Measurements from ENCODE around the gene FAM161A. TPM values are rescaled to one million over a fixed set of nuclear protein-coding genes. Genes with fewer than 3 reads are reported as not detected.

FAM161A gene
- total and polyA plus RNA-seq, 4 donors: 0.94 to 11.1 (median 3.2) TPM

- no peak for ATAC-seq (ENCODE audit: insufficient read depth, low FRiP score)
- no peak overlapping the region for H3K9ac ChIP-seq (ENCODE audit: insufficient read depth in 1 of 2, low read length in 2 of 2)
- WGBS, 2 donors: 73 to 82% methylated on average over 3 of the region's 3 CpGs
- no peaks in the 10 kb centered on the region for H3K27me3 ChIP-seq (ENCODE audit: control insufficient read depth in 3 of 3, insufficient read depth in 3 of 3, low read length in 2 of 3)
- H3K4me1 ChIP-seq (ENCODE audit: control insufficient read depth in 5 of 5, insufficient read depth in 5 of 5, low read length in 5 of 5): no peaks in the 10 kb centered on the region
- no peak for TF ChIP-seq CTCF (IDR thresholded peaks at IDR 0.05; ENCODE audit: control extremely low read depth, extremely low read depth)
- no peak overlapping the region for H3K27ac ChIP-seq (ENCODE audit: low read depth in 1 of 2, low read length in 1 of 2)
- H3K4me3 ChIP-seq: no peak overlapping the region
- DNase-seq: no peak
- H3K36me3 ChIP-seq (ENCODE audit: control insufficient read depth in 4 of 4, insufficient read depth in 4 of 4, low read length in 4 of 4): peaks cover 0 to 16% (median 3%) of the 10 kb centered on the region in 4 donors
- no peaks in the 10 kb centered on the region for H3K9me3 ChIP-seq (ENCODE audit: control insufficient read depth in 4 of 4, insufficient read depth in 3 of 4, low read length in 3 of 4)
These were observed 8.5 kb downstream of the FAM161A start for GRCh38 chr2:61845320-61845719.

GRCh38 chr2:61841286-61841685 is 12.6 kb downstream of the FAM161A start:
- no peak for TF ChIP-seq CTCF (IDR thresholded peaks at IDR 0.05; ENCODE audit: control extremely low read depth, extremely low read depth)
- Histone ChIP-seq H3K36me3 (ENCODE audit: control insufficient read depth in 4 of 4, insufficient read depth in 4 of 4, low read length in 4 of 4) (peaks cover 0 to 18% (median 7%) of the 10 kb centered on the region in 4 donors), H3K27ac (ENCODE audit: low read depth in 1 of 2, low read length in 1 of 2) (no peak overlapping the region), H3K9ac (ENCODE audit: insufficient read depth in 1 of 2, low read length in 2 of 2) (no peak overlapping the region), H3K9me3 (ENCODE audit: control insufficient read depth in 4 of 4, insufficient read depth in 3 of 4, low read length in 3 of 4) (no peaks in the 10 kb centered on the region), H3K27me3 (ENCODE audit: control insufficient read depth in 3 of 3, insufficient read depth in 3 of 3, low read length in 2 of 3) (no peaks in the 10 kb centered on the region), H3K4me1 (ENCODE audit: control insufficient read depth in 5 of 5, insufficient read depth in 5 of 5, low read length in 5 of 5) (no peaks in the 10 kb centered on the region), H3K4me3 (no peak overlapping the region)
- ATAC-seq (ENCODE audit: insufficient read depth, low FRiP score) (no peak), DNase-seq (no peak)
- WGBS, 2 donors: 95% methylated on average over 3 of the region's 3 CpGs

GRCh38 chr2:61834893-61835292 is 19.0 kb downstream of the FAM161A start:
- H3K9ac ChIP-seq (ENCODE audit: insufficient read depth in 1 of 2, low read length in 2 of 2): no peak overlapping the region
- H3K4me3 ChIP-seq: no peak overlapping the region
- no peak overlapping the region for H3K27ac ChIP-seq (ENCODE audit: low read depth in 1 of 2, low read length in 1 of 2)
- H3K4me1 ChIP-seq (ENCODE audit: control insufficient read depth in 5 of 5, insufficient read depth in 5 of 5, low read length in 5 of 5): no peaks in the 10 kb centered on the region
- no peak for ATAC-seq (ENCODE audit: insufficient read depth, low FRiP score)
- H3K36me3 ChIP-seq (ENCODE audit: control insufficient read depth in 4 of 4, insufficient read depth in 4 of 4, low read length in 4 of 4): peaks cover 0 to 16% (median 2%) of the 10 kb centered on the region in 4 donors
- TF ChIP-seq CTCF (IDR thresholded peaks at IDR 0.05; ENCODE audit: control extremely low read depth, extremely low read depth): no peak
- no peaks in the 10 kb centered on the region for H3K9me3 ChIP-seq (ENCODE audit: control insufficient read depth in 4 of 4, insufficient read depth in 3 of 4, low read length in 3 of 4)
- H3K27me3 ChIP-seq (ENCODE audit: control insufficient read depth in 3 of 3, insufficient read depth in 3 of 3, low read length in 2 of 3): no peaks in the 10 kb centered on the region
- DNase-seq: no peak
- WGBS, 2 donors: 37 to 100% methylated on average over 1 of the region's 1 CpG

- Histone ChIP-seq H3K9ac (ENCODE audit: insufficient read depth in 1 of 2, low read length in 2 of 2) (no peak overlapping the region), H3K27ac (ENCODE audit: low read depth in 1 of 2, low read length in 1 of 2) (no peak overlapping the region), H3K27me3 (ENCODE audit: control insufficient read depth in 3 of 3, insufficient read depth in 3 of 3, low read length in 2 of 3) (no peaks in the 10 kb centered on the region), H3K36me3 (ENCODE audit: control insufficient read depth in 4 of 4, insufficient read depth in 4 of 4, low read length in 4 of 4) (peaks cover 0 to 14% (median 2%) of the 10 kb centered on the region in 4 donors), H3K4me3 (no peak overlapping the region), H3K9me3 (ENCODE audit: control insufficient read depth in 4 of 4, insufficient read depth in 3 of 4, low read length in 3 of 4) (no peaks in the 10 kb centered on the region), H3K4me1 (ENCODE audit: control insufficient read depth in 5 of 5, insufficient read depth in 5 of 5, low read length in 5 of 5) (no peaks in the 10 kb centered on the region)
- no peak for TF ChIP-seq CTCF (IDR thresholded peaks at IDR 0.05; ENCODE audit: control extremely low read depth, extremely low read depth)
- 97 to 98% methylated on average over 1 of the region's 1 CpG for WGBS, 2 donors
- no peak for DNase-seq
- ATAC-seq (ENCODE audit: insufficient read depth, low FRiP score): no peak
These were observed 19.9 kb downstream of the FAM161A start for GRCh38 chr2:61833971-61834370.
